ENCODE results near the gene FAM83F.

The FAM83F gene

GRCh38 chr22:40014667-40015248, 20.0 kb downstream of the FAM83F start:
- POLR2A ChIA-PET: no interaction called here
- CTCF ChIA-PET: interaction anchor here (0.7 kb wide), 1 partner anchor 350 kb away, joined by 5 read pairs; no protein-coding TSS in a partner anchor
- TF ChIP-seq L3MBTL2 (conservative IDR thresholded peaks at IDR 0.05): no peak
- no peak for TF ChIP-seq ARNT (IDR thresholded peaks at IDR 0.05)
- TF ChIP-seq NFRKB (IDR thresholded peaks at IDR 0.05): no peak
- no peak for TF ChIP-seq CTBP1 (IDR thresholded peaks at IDR 0.05; ENCODE audit: borderline replicate concordance)
- no peak for TF ChIP-seq LEF1 (IDR thresholded peaks at IDR 0.05; ENCODE audit: borderline replicate concordance)
- TF ChIP-seq SP1 (IDR thresholded peaks at IDR 0.05): no peak
- no peak for TF ChIP-seq PKNOX1 (IDR thresholded peaks at IDR 0.05)
- no peak for TF ChIP-seq BHLHE40 (IDR thresholded peaks at IDR 0.05; ENCODE audit: borderline replicate concordance)
- no peak for TF ChIP-seq SUZ12 (IDR thresholded peaks at IDR 0.05)
- TF ChIP-seq HDGF (IDR thresholded peaks at IDR 0.05; ENCODE audit: borderline replicate concordance): no peak
- no peak for TF ChIP-seq FOXA1 (IDR thresholded peaks at IDR 0.05)
- TF ChIP-seq ZNF384 (IDR thresholded peaks at IDR 0.05): no peak
- no peak for TF ChIP-seq ELF4 (IDR thresholded peaks at IDR 0.05)
- TF ChIP-seq FOXK2 (IDR thresholded peaks at IDR 0.05): no peak
- TF ChIP-seq TARDBP (IDR thresholded peaks at IDR 0.05): no peak
- TF ChIP-seq FOXM1 (IDR thresholded peaks at IDR 0.05; ENCODE audit: borderline replicate concordance): no peak
- no peak for DNase-seq (ENCODE audit: extremely low spot score)

GRCh38 chr22:40015358-40015976, 20.7 kb downstream of the FAM83F start:
- ChIA-PET CTCF (no interaction called here), POLR2A (no interaction called here)
- no peak for DNase-seq (ENCODE audit: extremely low spot score)
- TF ChIP-seq SP1 (IDR thresholded peaks at IDR 0.05): no peak
- no peak for TF ChIP-seq L3MBTL2 (conservative IDR thresholded peaks at IDR 0.05)
- TF ChIP-seq SUZ12 (IDR thresholded peaks at IDR 0.05): no peak
- TF ChIP-seq ELF4 (IDR thresholded peaks at IDR 0.05): no peak

GRCh38 chr22:40018051-40018450, 23.3 kb downstream of the FAM83F start:
- TF ChIP-seq TARDBP (IDR thresholded peaks at IDR 0.05) (no peak), FOXA1 (IDR thresholded peaks at IDR 0.05) (no peak), ELF4 (IDR thresholded peaks at IDR 0.05) (no peak), FOXK2 (IDR thresholded peaks at IDR 0.05) (no peak), SUZ12 (IDR thresholded peaks at IDR 0.05) (no peak), BHLHE40 (IDR thresholded peaks at IDR 0.05; ENCODE audit: borderline replicate concordance) (no peak), HDGF (IDR thresholded peaks at IDR 0.05; ENCODE audit: borderline replicate concordance) (no peak), L3MBTL2 (conservative IDR thresholded peaks at IDR 0.05) (no peak), ZNF384 (IDR thresholded peaks at IDR 0.05) (no peak), ARNT (IDR thresholded peaks at IDR 0.05) (no peak)
- ChIA-PET CTCF (no interaction called here), POLR2A (no interaction called here)
- no peak for DNase-seq (ENCODE audit: extremely low spot score)

- ChIA-PET CTCF (no interaction called here), POLR2A (no interaction called here)
- TF ChIP-seq NFRKB (IDR thresholded peaks at IDR 0.05): no peak
- TF ChIP-seq CTBP1 (IDR thresholded peaks at IDR 0.05; ENCODE audit: borderline replicate concordance): no peak
- TF ChIP-seq ZNF384 (IDR thresholded peaks at IDR 0.05): no peak
- no peak for TF ChIP-seq TARDBP (IDR thresholded peaks at IDR 0.05)
- no peak for TF ChIP-seq L3MBTL2 (conservative IDR thresholded peaks at IDR 0.05)
- no peak for TF ChIP-seq LEF1 (IDR thresholded peaks at IDR 0.05; ENCODE audit: borderline replicate concordance)
- no peak for TF ChIP-seq ARNT (IDR thresholded peaks at IDR 0.05)
- no peak for TF ChIP-seq PKNOX1 (IDR thresholded peaks at IDR 0.05)
- no peak for TF ChIP-seq SUZ12 (IDR thresholded peaks at IDR 0.05)
- no peak for TF ChIP-seq HDGF (IDR thresholded peaks at IDR 0.05; ENCODE audit: borderline replicate concordance)
- no peak for TF ChIP-seq SP1 (IDR thresholded peaks at IDR 0.05)
- no peak for TF ChIP-seq ELF4 (IDR thresholded peaks at IDR 0.05)
- no peak for TF ChIP-seq FOXK2 (IDR thresholded peaks at IDR 0.05)
- no peak for DNase-seq (ENCODE audit: extremely low spot score)
Measured at GRCh38 chr22:40019100-40019499, 24.3 kb downstream of the FAM83F start.

- no peak for DNase-seq (ENCODE audit: extremely low spot score)
- TF ChIP-seq SUZ12 (IDR thresholded peaks at IDR 0.05): no peak
- TF ChIP-seq FOXK2 (IDR thresholded peaks at IDR 0.05): no peak
- TF ChIP-seq FOXA1 (IDR thresholded peaks at IDR 0.05): no peak
- no peak for TF ChIP-seq PKNOX1 (IDR thresholded peaks at IDR 0.05)
- ChIA-PET POLR2A (interaction anchor here (3.1 kb wide), 1 partner anchor 23 kb away, joined by 11 read pairs; no protein-coding TSS in a partner anchor), CTCF (interaction anchor here (0.7 kb wide), 1 partner anchor 188 kb away, joined by 4 read pairs; no protein-coding TSS in a partner anchor)
Measured at GRCh38 chr22:40020956-40021355, 26.2 kb downstream of the FAM83F start.

GRCh38 chr22:40021401-40022000, 26.7 kb downstream of the FAM83F start:
- no peak for TF ChIP-seq CTBP1 (IDR thresholded peaks at IDR 0.05; ENCODE audit: borderline replicate concordance)
- TF ChIP-seq SUZ12 (IDR thresholded peaks at IDR 0.05): no peak
- no peak for TF ChIP-seq BHLHE40 (IDR thresholded peaks at IDR 0.05; ENCODE audit: borderline replicate concordance)
- no peak for TF ChIP-seq LEF1 (IDR thresholded peaks at IDR 0.05; ENCODE audit: borderline replicate concordance)
- TF ChIP-seq FOXK2 (IDR thresholded peaks at IDR 0.05): no peak
- TF ChIP-seq L3MBTL2 (conservative IDR thresholded peaks at IDR 0.05): no peak
- CTCF ChIA-PET: no interaction called here
- DNase-seq (ENCODE audit: extremely low spot score): no peak
- POLR2A ChIA-PET: interaction anchor here (3.1 kb wide), 1 partner anchor 22 kb away, joined by 11 read pairs; no protein-coding TSS in a partner anchor
